Endothelial cell of umbilical vein (primary cell): ENCODE measurements around the gene HK3. TPM values are rescaled to one million over a fixed set of nuclear protein-coding genes. Genes with fewer than 3 reads are reported as not detected.

Experiments used
- BruUV-seq: library from RNA; stranded (reverse); fragments of 400-500 nt; replicated peaks from 2 replicates; lab custom pipeline; 2021; lab: Mats Ljungman, UMichigan
- CTCF ChIA-PET: fragments of 300-600, 350-600 bp; sonication (Branson Sonifier 250); formaldehyde crosslinking; loops from one replicate; lab custom pipeline; 2021; ENCODE audit warnings: antibody characterized with exemption, inconsistent platforms; lab: Charles Lee
- POLR2A ChIA-PET: fragments of 300-600, 350-600 bp; sonication (Branson Sonifier 250); formaldehyde crosslinking; loops from one replicate; lab custom pipeline; 2021; ENCODE audit warnings: antibody characterized with exemption, inconsistent platforms; lab: Charles Lee
- DNase-seq: peaks from one replicate; pipeline ENCODE4 v3.0.0-alpha.2; 2011; ENCODE audit warnings: low read depth, low spot score
- FAIRE-seq: peaks from 2 replicates; lab custom pipeline; 2011; peaks lifted over from hg19 to GRCh38; lab: Jason Lieb, UNC
- H2AFZ ChIP-seq: 2 replicates; pipeline ENCODE4 v1.6.0; 2012; ENCODE audit warnings: low read depth, low read length, control low read depth, inconsistent platforms
- H3K27ac ChIP-seq: 2 replicates; pipeline ENCODE4 v1.5.1; 2011; ENCODE audit warnings: low read depth, mild to moderate bottlenecking, control low read depth, low read length, moderate library complexity; ENCODE audit not compliant: insufficient read depth
- H3K27me3 ChIP-seq, 2 experiments: 2 replicates each; pipeline versions ENCODE4 v1.6.0 to v1.6.1; 2011; ENCODE audit warnings: low read length in 2 of 2, mixed read lengths in 1 of 2; ENCODE audit not compliant: control insufficient read depth in 2 of 2, insufficient read depth in 2 of 2
- H3K36me3 ChIP-seq, 2 experiments: 2 replicates in 1 of 2; 3 replicates in 1 of 2; pipeline ENCODE4 v1.5.1; 2011; ENCODE audit warnings: low read length in 2 of 2, mild to moderate bottlenecking in 1 of 2, moderate library complexity in 1 of 2; ENCODE audit not compliant: control insufficient read depth in 2 of 2, insufficient read depth in 2 of 2; ENCODE audit errors: extremely low read depth in 1 of 2
- H3K4me1 ChIP-seq: 3 replicates; pipeline ENCODE4 v1.5.1; 2011; ENCODE audit warnings: mild to moderate bottlenecking, low read length; ENCODE audit not compliant: control insufficient read depth, insufficient read depth; ENCODE audit errors: extremely low read depth
- H3K4me2 ChIP-seq: 2 replicates; pipeline ENCODE4 v1.6.1; 2011; ENCODE audit warnings: low read length, control low read depth, mixed read lengths; ENCODE audit not compliant: insufficient read depth
- H3K4me3 ChIP-seq, 3 experiments: fragments of 200-600 bp in 1 of 3; sonication (generic), shearing (Covaris generic) in 1 of 3; replicated peaks in 1 of 3; 2 replicates each; pipeline ENCODE4 v1.5.1; 2011 to 2016; ENCODE audit warnings: control low read depth in 3 of 3, low read length in 3 of 3, mild to moderate bottlenecking in 2 of 3, inconsistent platforms in 1 of 3, low read depth in 1 of 3, moderate library complexity in 1 of 3; ENCODE audit not compliant: insufficient read depth in 1 of 3
- H3K79me2 ChIP-seq: 2 replicates; pipeline ENCODE4 v1.6.0; 2012; ENCODE audit warnings: low read length, inconsistent platforms; ENCODE audit not compliant: control insufficient read depth, insufficient read depth
- H3K9ac ChIP-seq: replicated peaks from 2 replicates; pipeline ENCODE3; 2011; ENCODE audit warnings: low read length, control low read depth; ENCODE audit not compliant: insufficient read depth; ENCODE audit errors: extremely low read depth
- H3K9me1 ChIP-seq: replicated peaks from 3 replicates; pipeline ENCODE4 v1.6.0; 2011; ENCODE audit warnings: mild to moderate bottlenecking, low read length; ENCODE audit not compliant: control insufficient read depth, insufficient read depth; ENCODE audit errors: extremely low read depth
- H3K9me3 ChIP-seq: replicated peaks from 2 replicates; pipeline ENCODE4 v1.5.1; 2012; ENCODE audit warnings: low read length, inconsistent platforms; ENCODE audit not compliant: control insufficient read depth, insufficient read depth
- H4K20me1 ChIP-seq: replicated peaks from 2 replicates; pipeline ENCODE3; 2011; ENCODE audit warnings: mild to moderate bottlenecking, low read length; ENCODE audit not compliant: control insufficient read depth, insufficient read depth; ENCODE audit errors: extremely low read depth
- EZH2 ChIP-seq: IDR thresholded peaks from 2 replicates; pipeline ENCODE4 v1.6.1; 2012; ENCODE audit warnings: borderline replicate concordance, low read depth, mild to moderate bottlenecking, moderate library complexity, low read length, inconsistent platforms; ENCODE audit not compliant: severe bottlenecking
- FOS ChIP-seq: IDR thresholded peaks from 2 replicates; pipeline ENCODE4 v1.6.1; 2011; ENCODE audit warnings: mild to moderate bottlenecking, low read length, moderate library complexity, borderline replicate concordance; ENCODE audit not compliant: insufficient read depth
- GATA2 ChIP-seq: IDR thresholded peaks from 2 replicates; pipeline ENCODE4 v1.7.0; 2011; ENCODE audit warnings: low read depth, mild to moderate bottlenecking, moderate library complexity, mixed read lengths, low read length; ENCODE audit not compliant: insufficient read length, insufficient read depth
- JUN ChIP-seq: IDR thresholded peaks from 2 replicates; pipeline ENCODE4 v1.6.1; 2011; ENCODE audit warnings: borderline replicate concordance, low read depth; ENCODE audit not compliant: insufficient read length, insufficient read depth
- MYC ChIP-seq: IDR thresholded peaks from one replicate; pipeline ENCODE4 v1.6.1; 2011; ENCODE audit warnings: mild to moderate bottlenecking, low read depth, low read length
- POLR2A ChIP-seq: IDR thresholded peaks from 2 replicates; pipeline ENCODE4 v1.6.1; 2012; ENCODE audit warnings: low read depth, mild to moderate bottlenecking, control low read depth, low read length
- POLR2AphosphoS5 ChIP-seq: IDR thresholded peaks from 2 replicates; pipeline ENCODE4 v1.6.1; 2012; ENCODE audit warnings: low read depth, mild to moderate bottlenecking, control low read depth, low read length, moderate library complexity; ENCODE audit not compliant: insufficient read depth
- dilution Hi-C: fragments of 300-500 bp; cut with MboI; formaldehyde crosslinking; loops from one replicate; pipeline ENCODE4 v1.15.0; 2019; ENCODE audit warnings: low sequenced_read_pairs; ENCODE audit not compliant: extremely low pct_ligation_motif_present
- intact Hi-C: fragments of 100-400 bp; cut with micrococcal nuclease; formaldehyde crosslinking; loops from one replicate; pipeline ENCODE4 v1.10.0; 2022
- polyA plus RNA-seq, 4 experiments: library from polyadenylated mRNA; depleted of rRNA in 3 of 4; stranded (reverse) in 3 of 4; unstranded in 1 of 4; fragments of >200 nt; gene quantifications; 2 replicates each; pipeline versions ENCODE4 v1.2.1 to v1.2.3, GENCODE V29; 2011 to 2012; ENCODE audit warnings: missing spikeins in 1 of 4
- total RNA-seq: library from RNA; stranded (reverse); gene quantifications from 2 replicates; pipeline ENCODE4 v1.2.3, GENCODE V29; 2021
- TF ChIP-seq, protein P1 (sequence below), 2 donors: IDR thresholded peaks; 1 replicate in 1 of 2; 2 replicates in 1 of 2; pipeline ENCODE4 v1.5.1; 2011; ENCODE audit warnings: low read length in 2 of 2, mild to moderate bottlenecking in 2 of 2, moderate library complexity in 2 of 2, control low read depth in 1 of 2, inconsistent platforms in 1 of 2, low read depth in 1 of 2; ENCODE audit not compliant: insufficient read depth in 1 of 2; ENCODE audit errors: extremely low read depth in 1 of 2
- TF ChIP-seq, protein P2 (sequence below): IDR thresholded peaks from 2 replicates; pipeline ENCODE4 v1.6.1; 2011; ENCODE audit not compliant: insufficient read depth, insufficient read length

The HK3 gene
- total and polyA plus RNA-seq, 2 donors (not counting 3 experiments of a cell fraction or from before 2014, with no cell fraction given): not detected

DNA sequence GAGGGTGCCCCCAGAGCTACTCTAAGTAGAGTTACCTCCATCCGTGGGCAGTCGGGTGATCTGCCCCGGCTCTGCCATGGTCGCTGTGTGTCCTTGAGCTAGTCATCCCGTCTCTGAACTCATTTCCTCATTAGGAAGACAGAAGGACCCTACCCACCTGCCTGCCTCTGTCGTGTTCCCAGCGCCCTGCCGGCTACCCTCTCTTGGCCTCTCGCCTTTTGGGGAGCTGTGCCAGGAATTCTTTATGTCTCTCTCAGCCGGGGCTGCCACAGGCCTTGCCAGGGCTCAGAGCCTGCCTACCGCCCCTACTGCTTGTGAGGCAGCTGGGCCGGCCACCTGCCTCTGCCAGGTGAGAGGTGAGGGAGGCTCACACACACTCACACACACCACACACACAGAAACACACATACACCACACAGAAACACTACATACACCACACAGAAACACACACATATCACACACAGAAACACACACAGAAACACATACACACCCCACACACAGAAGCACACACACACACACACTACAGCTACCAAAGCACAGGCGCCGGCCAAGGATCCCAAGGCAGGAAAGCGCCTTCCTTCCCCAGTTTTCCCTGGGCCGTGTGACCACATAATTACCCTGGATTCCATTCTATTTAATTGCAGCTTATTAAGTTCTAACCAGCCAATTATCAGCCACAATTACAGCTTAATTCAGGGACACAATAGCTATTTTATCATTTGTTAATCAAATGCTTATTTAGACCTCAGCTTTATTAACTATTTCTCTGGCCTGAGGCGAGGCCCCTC is 47.1 kb downstream of the HK3 start:
- BruUV-seq: no TSS peak
- Histone ChIP-seq H3K27ac (no peak overlapping the region), H3K27me3 (no peaks in the 10 kb centered on the region), H3K4me1 (no peaks in the 10 kb centered on the region), H3K9me3 (no peaks in the 10 kb centered on the region), H3K4me2 (no peak overlapping the region), H3K9me1 (no peaks in the 10 kb centered on the region), H3K9ac (no peak overlapping the region), H3K4me3 (no peak overlapping the region), H3K79me2 (no peaks in the 10 kb centered on the region), H3K36me3 (no peaks in the 10 kb centered on the region), H4K20me1 (no peaks in the 10 kb centered on the region), H2AFZ (no peak overlapping the region)
- TF ChIP-seq, protein P1, sequence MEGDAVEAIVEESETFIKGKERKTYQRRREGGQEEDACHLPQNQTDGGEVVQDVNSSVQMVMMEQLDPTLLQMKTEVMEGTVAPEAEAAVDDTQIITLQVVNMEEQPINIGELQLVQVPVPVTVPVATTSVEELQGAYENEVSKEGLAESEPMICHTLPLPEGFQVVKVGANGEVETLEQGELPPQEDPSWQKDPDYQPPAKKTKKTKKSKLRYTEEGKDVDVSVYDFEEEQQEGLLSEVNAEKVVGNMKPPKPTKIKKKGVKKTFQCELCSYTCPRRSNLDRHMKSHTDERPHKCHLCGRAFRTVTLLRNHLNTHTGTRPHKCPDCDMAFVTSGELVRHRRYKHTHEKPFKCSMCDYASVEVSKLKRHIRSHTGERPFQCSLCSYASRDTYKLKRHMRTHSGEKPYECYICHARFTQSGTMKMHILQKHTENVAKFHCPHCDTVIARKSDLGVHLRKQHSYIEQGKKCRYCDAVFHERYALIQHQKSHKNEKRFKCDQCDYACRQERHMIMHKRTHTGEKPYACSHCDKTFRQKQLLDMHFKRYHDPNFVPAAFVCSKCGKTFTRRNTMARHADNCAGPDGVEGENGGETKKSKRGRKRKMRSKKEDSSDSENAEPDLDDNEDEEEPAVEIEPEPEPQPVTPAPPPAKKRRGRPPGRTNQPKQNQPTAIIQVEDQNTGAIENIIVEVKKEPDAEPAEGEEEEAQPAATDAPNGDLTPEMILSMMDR (IDR thresholded peaks at IDR 0.05; ENCODE audit: extremely low read depth in 1 of 2, insufficient read depth in 1 of 2, low read depth in 1 of 2, low read length in 2 of 2): no peak
- TF ChIP-seq JUN: no peak
- no peak for TF ChIP-seq POLR2AphosphoS5
- no peak for TF ChIP-seq FOS
- no peak for TF ChIP-seq GATA2
- TF ChIP-seq EZH2: no peak
- TF ChIP-seq MYC: no peak
- no peak for TF ChIP-seq POLR2A
- TF ChIP-seq, protein P2, sequence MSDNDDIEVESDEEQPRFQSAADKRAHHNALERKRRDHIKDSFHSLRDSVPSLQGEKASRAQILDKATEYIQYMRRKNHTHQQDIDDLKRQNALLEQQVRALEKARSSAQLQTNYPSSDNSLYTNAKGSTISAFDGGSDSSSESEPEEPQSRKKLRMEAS: no peak
- POLR2A ChIA-PET: no interaction called here
- dilution Hi-C loops: no loop called here
- CTCF ChIA-PET: interaction anchor here (2.4 kb wide), 1 partner anchor 191 kb away, joined by 7 read pairs; no protein-coding TSS in a partner anchor
- FAIRE-seq (no peak), DNase-seq (no peak)
- intact Hi-C loops: no loop called here
